H1 (cell line): ENCODE data around the gene DPPA5. TPM values are rescaled to one million over a fixed set of nuclear protein-coding genes. Genes with fewer than 3 reads are reported as not detected.

Experiments used
- CHD7 ChIP-seq: fragments of 300-600 bp; sonication (generic); IDR thresholded peaks from 2 replicates; pipeline ENCODE4 v1.7.1; 2012; ENCODE audit warnings: low read length, moderate library complexity, mild to moderate bottlenecking, inconsistent platforms; ENCODE audit not compliant: insufficient replicate concordance
- polyA plus RNA-seq, 7 experiments: library from polyadenylated mRNA; depleted of rRNA in 3 of 7; stranded (reverse) in 5 of 7; unstranded in 2 of 7; fragments of >200 nt in 5 of 7; fragments of 200-250 nt in 2 of 7; gene quantifications; 1 replicate in 5 of 7; 2 replicates in 1 of 7; 4 replicates in 1 of 7; pipeline versions ENCODE4 v1.2.1 to v1.2.3, GENCODE V29; 2011 to 2013; ENCODE audit warnings: missing spikeins in 2 of 7, mixed read lengths in 2 of 7
- total RNA-seq: library from RNA; stranded (reverse); fragmentation: NEBNext Ultra II Directional; extraction: Animal tissue kit (Norgen Biotek cat#: 25700); gene quantifications from 2 replicates; pipeline ENCODE4 v1.2.1, GENCODE V29; 2021
- TF ChIP-seq, protein P1 (sequence below): IDR thresholded peaks from 2 replicates; pipeline ENCODE4 v1.6.1; 2012; ENCODE audit warnings: inconsistent platforms

DPPA5 gene
- total and polyA plus RNA-seq, 2 of the 8 experiments (the other 6 are each of a cell fraction or from before 2014, with no cell fraction given), result 2.0 to 2.9 TPM

DNA sequence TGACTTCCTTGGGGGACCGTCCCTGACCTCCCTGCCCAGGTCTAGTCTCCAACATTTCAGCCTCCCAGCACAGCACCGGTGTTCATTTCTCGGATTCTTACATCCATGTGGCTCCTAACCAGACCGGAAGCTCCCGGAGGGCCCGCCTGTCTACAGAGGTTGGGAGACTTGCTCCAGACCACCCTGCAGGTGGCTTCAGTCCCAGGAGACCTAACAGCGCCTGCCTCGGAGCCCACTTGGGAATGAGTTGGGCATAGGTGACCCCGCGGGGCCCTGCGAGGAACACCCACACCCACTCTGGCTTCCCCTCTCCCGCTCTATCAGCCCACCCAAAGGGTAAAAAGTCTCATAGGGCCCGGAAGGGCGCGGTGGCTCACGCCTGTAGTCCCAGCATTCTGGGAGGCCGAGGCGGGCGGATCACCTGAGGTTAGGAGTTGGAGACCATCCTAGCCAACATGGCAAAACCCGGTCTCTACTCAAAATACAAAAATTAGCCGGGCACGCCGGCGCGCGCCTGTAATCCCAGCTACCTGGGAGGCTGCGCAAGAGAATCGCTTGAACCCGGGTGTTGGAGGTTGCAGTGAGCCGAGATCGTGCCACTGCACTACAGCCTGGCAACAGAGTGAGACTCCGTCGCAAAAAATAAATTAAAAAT, 5.4 kb downstream of the DPPA5 start (continued):
- TF ChIP-seq, protein P1, sequence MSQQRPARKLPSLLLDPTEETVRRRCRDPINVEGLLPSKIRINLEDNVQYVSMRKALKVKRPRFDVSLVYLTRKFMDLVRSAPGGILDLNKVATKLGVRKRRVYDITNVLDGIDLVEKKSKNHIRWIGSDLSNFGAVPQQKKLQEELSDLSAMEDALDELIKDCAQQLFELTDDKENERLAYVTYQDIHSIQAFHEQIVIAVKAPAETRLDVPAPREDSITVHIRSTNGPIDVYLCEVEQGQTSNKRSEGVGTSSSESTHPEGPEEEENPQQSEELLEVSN, result peak; percentile 58; the same call in 1 of the 2 replicates
- no peak for TF ChIP-seq CHD7
